ENCODE results near the gene RABAC1. TPM values are rescaled to one million over a fixed set of nuclear protein-coding genes. Genes with fewer than 3 reads are reported as not detected.
"Not testable (repeated sequence)": the region's sequence is repeated elsewhere in the genome, so short reads cannot be mapped to it uniquely, and the experiment has no call there.

RABAC1 gene
- total RNA-seq, 2 experiments from 2014 or later: 96.0 to 102 TPM

GRCh38 chr19:41915021-41915775, 43.9 kb downstream of the RABAC1 start:
- POLR2A ChIA-PET: no interaction called here
- H3K27ac Mint-ChIP-seq: no peak overlapping the region
- no peak overlapping the region for H3K4me3 Mint-ChIP-seq
- peak in 2 of 14 experiments; percentile 36 to 48 for DNase-seq
- Histone ChIP-seq H3K4me3 (ENCODE audit: low read length) (peak overlapping the region; percentile 29), H3K9me3 (ENCODE audit: control insufficient read depth in 1 of 2, insufficient read depth in 1 of 2, low read length in 2 of 2) (no peaks in the 10 kb centered on the region), H3K27ac (ENCODE audit: low read depth in 1 of 2, low read length in 2 of 2) (no peak overlapping the region), H3K36me3 (ENCODE audit: insufficient read depth, low read length) (no peaks in the 10 kb centered on the region), H3K27me3 (ENCODE audit: control insufficient read depth in 1 of 2, insufficient read depth in 2 of 2, low read length in 2 of 2) (peaks cover 42 to 44% of the 10 kb centered on the region in 2 experiments), H3K4me1 (ENCODE audit: insufficient read depth, low read length) (peaks cover 64% of the 10 kb centered on the region)
- peaks cover 10% of the 10 kb centered on the region for H3K27me3 Mint-ChIP-seq
- intact Hi-C loops (cut with DNase I, micrococcal nuclease): no loop called here
- CTCF ChIA-PET: no interaction called here
- no peaks in the 10 kb centered on the region for H3K9me3 Mint-ChIP-seq
- no peak for ATAC-seq (ENCODE audit: poor library complexity)
- no peaks in the 10 kb centered on the region for H3K36me3 Mint-ChIP-seq (ENCODE audit: low read depth)
- TF ChIP-seq, protein P1, sequence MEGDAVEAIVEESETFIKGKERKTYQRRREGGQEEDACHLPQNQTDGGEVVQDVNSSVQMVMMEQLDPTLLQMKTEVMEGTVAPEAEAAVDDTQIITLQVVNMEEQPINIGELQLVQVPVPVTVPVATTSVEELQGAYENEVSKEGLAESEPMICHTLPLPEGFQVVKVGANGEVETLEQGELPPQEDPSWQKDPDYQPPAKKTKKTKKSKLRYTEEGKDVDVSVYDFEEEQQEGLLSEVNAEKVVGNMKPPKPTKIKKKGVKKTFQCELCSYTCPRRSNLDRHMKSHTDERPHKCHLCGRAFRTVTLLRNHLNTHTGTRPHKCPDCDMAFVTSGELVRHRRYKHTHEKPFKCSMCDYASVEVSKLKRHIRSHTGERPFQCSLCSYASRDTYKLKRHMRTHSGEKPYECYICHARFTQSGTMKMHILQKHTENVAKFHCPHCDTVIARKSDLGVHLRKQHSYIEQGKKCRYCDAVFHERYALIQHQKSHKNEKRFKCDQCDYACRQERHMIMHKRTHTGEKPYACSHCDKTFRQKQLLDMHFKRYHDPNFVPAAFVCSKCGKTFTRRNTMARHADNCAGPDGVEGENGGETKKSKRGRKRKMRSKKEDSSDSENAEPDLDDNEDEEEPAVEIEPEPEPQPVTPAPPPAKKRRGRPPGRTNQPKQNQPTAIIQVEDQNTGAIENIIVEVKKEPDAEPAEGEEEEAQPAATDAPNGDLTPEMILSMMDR (IDR thresholded peaks at IDR 0.05): no peak
- peaks cover 35% of the 10 kb centered on the region for H3K4me1 Mint-ChIP-seq (ENCODE audit: low read depth)

DNA sequence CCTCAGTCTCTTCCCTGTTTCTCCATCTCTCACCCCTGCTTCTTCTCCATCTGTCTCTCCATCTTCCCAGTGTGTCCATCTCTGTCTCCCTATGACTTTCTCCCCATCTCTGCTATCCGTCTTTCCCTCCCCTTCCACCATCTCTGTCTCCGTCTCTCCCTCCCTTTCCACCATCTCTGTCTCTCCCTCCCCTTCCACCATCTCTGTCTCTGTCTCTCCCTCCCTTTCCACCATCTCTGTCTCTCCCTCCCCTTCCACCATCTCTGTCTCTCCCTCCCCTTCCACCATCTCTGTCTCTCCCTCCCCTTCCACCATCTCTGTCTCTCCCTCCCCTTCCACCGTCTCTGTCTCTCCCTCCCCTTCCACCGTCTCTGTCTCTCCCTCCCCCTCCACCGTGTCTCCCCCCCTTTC, 44.7 kb downstream of the RABAC1 start:
- Histone ChIP-seq H3K4me1 (ENCODE audit: insufficient read depth, low read length) (peaks cover 65% of the 10 kb centered on the region), H3K27me3 (ENCODE audit: control insufficient read depth in 1 of 2, insufficient read depth in 2 of 2, low read length in 2 of 2) (peaks cover 42 to 44% of the 10 kb centered on the region in 2 experiments)
- H3K27ac ChIP-seq (ENCODE audit: low read depth in 1 of 2, low read length in 2 of 2); POLR2A ChIA-PET; H3K36me3 ChIP-seq (ENCODE audit: insufficient read depth, low read length); H3K36me3 Mint-ChIP-seq (ENCODE audit: low read depth); H3K9me3 Mint-ChIP-seq; intact Hi-C loops (cut with DNase I, micrococcal nuclease); H3K9me3 ChIP-seq (ENCODE audit: control insufficient read depth in 1 of 2, insufficient read depth in 1 of 2, low read length in 2 of 2); DNase-seq; CTCF ChIA-PET; H3K27ac Mint-ChIP-seq; H3K4me3 ChIP-seq (ENCODE audit: low read length); ATAC-seq (ENCODE audit: poor library complexity): not testable (repeated sequence)
- peak overlapping the region; percentile 35 for H3K4me3 Mint-ChIP-seq
- peaks cover 37% of the 10 kb centered on the region for H3K4me1 Mint-ChIP-seq (ENCODE audit: low read depth)
- peaks cover 10% of the 10 kb centered on the region for H3K27me3 Mint-ChIP-seq

GRCh38 chr19:41913538-41914423, 45.3 kb downstream of the RABAC1 start:
- Histone ChIP-seq H3K4me1 (ENCODE audit: insufficient read depth, low read length) (peaks cover 69% of the 10 kb centered on the region), H3K27me3 (ENCODE audit: control insufficient read depth in 1 of 2, insufficient read depth in 2 of 2, low read length in 2 of 2) (peaks cover 42 to 44% of the 10 kb centered on the region in 2 experiments)

More at GRCh38 chr19:41913538-41914423, 45.3 kb downstream of the RABAC1 start:
- Histone ChIP-seq H3K36me3 (ENCODE audit: insufficient read depth, low read length) (no peaks in the 10 kb centered on the region), H3K27ac (ENCODE audit: low read depth in 1 of 2, low read length in 2 of 2) (no peak overlapping the region), H3K4me3 (ENCODE audit: low read length) (no peak overlapping the region), H3K9me3 (ENCODE audit: control insufficient read depth in 1 of 2, insufficient read depth in 1 of 2, low read length in 2 of 2) (no peaks in the 10 kb centered on the region)
- CTCF ChIA-PET: no interaction called here
- peak overlapping the region; percentile 23 for H3K4me3 Mint-ChIP-seq
- ATAC-seq (ENCODE audit: poor library complexity) (peak; percentile 11), DNase-seq (no peak)
- TF ChIP-seq, protein P1 (IDR thresholded peaks at IDR 0.05): no peak
- no peaks in the 10 kb centered on the region for H3K36me3 Mint-ChIP-seq (ENCODE audit: low read depth)
- intact Hi-C loops (cut with DNase I, micrococcal nuclease): loop anchor here in 1 of 2 experiments (2.0 kb wide), 1 partner anchor 15 kb away; the partner anchor contains the start of gene ERFL
- peaks cover 37% of the 10 kb centered on the region for H3K4me1 Mint-ChIP-seq (ENCODE audit: low read depth)
- POLR2A ChIA-PET: no interaction called here
- no peaks in the 10 kb centered on the region for H3K9me3 Mint-ChIP-seq
- H3K27ac Mint-ChIP-seq: no peak overlapping the region
- H3K27me3 Mint-ChIP-seq: peaks cover 10% of the 10 kb centered on the region
